ENCODE data around the gene MFGE8. TPM values are rescaled to one million over a fixed set of nuclear protein-coding genes. Genes with fewer than 3 reads are reported as not detected.

Gene MFGE8
- polyA plus RNA-seq, 12 donors: 89.2 to 842 (median 143) TPM

DNA sequence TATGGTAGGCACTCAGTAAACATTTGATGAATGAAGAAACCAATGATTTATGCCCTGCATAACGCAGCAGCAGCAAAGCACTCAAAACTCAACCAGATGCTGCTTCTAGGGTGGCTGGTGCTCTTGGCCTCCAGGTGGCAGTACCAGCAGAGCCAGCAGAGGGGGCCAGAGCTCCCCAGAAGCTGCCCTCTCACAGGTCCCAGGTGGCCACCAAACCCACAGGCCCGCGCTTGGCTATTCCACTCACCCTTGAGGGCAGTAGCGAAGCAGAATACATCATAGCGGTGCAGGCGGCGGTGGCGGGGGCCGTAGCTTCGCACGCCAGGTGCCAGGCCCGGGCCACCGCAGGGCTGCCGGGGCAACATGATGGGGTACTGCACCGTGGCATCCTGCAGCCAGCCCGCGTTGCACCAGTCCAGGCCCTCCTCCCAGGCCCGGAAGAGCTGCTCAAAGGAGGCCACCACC, 34.4 kb downstream of the MFGE8 start:
- no peak for DNase-seq

DNA sequence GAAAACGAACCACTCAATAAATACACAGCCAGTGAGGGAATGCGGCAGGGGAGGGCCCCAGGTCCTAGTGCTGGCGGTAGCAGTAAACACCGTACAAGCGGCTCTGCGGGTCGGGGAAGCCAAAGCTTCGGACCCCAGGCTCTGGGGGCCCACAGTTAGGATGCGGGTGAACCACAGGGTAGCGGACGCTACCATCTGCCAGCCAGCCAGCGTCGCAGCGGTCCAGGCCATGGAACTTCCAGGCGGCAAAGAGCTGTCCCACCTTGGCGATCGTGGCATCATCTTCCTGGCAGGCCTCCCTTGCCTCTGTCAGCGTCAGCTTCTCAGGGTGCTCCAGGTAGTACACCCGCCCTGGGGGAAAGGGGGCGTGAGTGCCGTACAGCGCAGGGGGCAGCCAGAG, 35.3 kb downstream of the MFGE8 start:
- no peak for DNase-seq

DNA sequence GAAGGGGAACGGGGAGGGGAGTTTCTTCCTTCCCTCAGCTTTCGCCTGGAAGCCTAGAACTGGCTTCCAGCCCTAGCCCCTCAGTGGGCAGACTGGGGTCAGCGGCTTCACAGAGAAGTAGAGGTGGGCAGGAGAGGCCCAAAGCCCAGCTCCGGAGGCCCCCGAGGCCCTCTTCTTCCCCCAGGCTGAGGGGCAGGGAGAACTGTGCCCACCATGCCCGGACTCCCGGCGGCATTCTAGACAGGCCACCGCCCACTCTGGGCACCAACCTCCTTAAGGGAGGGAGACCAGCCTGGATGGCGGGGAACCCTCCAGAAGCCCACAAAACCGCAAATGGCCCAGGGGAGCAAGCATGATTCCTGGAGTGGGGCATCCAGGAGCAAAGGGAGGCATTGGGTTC, 35.8 kb downstream of the MFGE8 start:
- no peak for DNase-seq

DNA sequence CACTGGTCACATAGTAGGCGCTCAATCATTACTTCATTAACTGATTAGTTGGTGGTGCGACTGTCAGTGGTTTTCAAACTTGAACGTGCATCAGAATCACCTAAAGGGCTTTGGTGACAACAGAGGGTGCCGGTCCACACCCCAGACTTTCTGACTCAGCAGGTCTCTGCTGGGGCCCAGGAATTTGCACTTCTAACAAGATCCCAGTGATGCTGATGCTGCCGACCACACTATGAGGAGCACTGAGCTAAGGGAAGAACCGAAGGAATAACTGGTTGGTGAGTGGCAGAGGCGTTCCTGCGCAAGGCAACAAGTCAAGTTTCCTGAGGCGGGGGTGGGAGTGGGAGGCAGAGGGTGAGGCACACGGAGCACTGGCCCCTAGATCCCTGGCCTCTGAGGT, 36.6 kb downstream of the MFGE8 start:
- no peak for DNase-seq

DNA sequence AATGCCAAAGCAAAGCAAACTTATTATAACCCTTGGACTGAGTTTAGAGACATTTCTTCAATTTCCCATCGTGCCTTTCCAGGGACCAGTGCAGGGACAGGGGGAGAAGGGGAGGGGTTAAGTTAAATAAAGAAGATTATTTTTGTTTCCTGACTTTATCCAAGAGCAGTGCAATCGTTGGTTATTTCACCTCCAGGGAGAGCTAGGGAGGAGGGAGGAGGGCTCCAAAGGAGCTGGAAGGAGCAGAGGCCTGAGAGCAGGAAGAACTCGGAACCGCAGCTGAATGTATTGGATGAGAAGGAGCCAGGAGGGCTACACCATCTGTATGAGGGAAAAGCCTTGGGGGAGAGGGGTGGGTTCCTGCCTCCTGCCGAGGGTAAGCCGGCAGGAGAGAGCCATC, 38.5 kb downstream of the MFGE8 start:
- no peak for DNase-seq

DNA sequence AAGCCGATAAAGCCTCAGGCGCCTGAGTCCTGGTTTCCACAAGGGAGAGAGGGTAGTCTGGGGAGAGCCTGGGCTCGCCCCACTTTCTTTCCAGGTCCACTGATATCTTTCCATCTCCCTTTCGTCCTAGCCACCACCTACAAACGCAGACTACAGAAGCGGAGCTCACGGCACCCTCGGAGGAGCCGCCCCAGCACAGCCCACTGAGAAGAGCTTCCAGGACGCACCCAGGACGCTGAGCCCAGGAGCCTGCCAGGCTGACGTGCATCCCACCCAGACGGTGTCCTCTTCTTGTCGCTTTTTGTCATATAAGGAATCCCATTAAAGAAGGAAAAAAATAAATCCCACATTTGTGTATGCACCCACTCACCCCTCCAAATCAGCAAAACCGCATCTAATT, 38.9 kb downstream of the MFGE8 start:
- no peak for DNase-seq

DNA sequence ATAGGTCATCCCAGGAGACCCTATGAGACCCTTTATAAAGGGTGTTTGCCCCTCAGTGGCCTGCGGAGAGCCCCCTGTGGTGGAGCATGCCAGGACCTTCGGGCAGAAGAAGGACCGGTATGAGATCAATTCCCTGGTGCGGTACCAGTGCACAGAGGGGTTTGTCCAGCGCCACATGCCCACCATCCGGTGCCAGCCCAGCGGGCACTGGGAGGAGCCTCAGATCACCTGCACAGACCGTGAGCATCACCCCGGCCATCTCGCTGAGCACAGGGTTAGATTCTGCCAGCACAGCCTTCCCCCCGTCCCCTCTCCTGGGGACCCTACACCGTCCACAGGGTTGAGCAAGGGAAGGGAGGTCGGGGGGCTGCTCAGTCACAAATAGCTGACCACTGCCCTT, 39.4 kb downstream of the MFGE8 start:
- DNase-seq: no peak

DNA sequence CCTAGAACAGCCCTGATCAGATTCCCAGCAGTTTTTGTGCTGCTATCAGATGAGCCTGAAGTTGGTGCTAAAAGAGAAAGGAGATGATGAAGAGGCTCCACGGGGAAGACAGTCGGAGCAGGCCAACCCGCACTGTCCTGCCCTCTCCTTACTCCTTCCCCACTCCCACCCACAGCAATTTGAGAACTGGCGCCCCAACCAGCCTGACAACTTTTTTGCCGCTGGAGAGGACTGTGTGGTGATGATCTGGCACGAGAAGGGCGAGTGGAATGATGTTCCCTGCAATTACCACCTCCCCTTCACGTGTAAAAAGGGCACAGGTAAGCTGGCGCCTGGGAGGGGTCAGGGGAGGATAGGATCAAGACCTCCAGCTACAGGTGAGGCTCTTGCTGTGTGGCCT, 40.5 kb downstream of the MFGE8 start:
- DNase-seq: no peak

DNA sequence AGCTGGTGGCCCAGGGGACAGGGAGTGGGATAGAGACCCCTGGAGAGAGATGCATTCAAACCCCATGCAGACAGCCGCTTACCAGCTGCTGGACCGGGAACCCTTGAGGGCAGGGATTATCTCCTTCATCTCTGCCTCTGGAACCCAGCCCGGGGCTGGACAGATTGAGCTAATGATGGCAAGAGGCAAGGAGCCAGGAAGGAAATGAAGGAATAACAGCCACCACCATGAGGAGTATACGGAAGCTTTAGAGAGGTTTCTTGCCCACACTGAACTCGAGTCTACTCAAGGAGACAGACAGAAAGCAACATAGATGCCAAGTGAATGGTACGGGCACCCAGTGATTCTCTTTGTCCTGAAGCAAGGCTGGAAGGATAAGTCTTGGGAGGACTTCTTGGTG, 41.1 kb downstream of the MFGE8 start:
- DNase-seq: no peak

DNA sequence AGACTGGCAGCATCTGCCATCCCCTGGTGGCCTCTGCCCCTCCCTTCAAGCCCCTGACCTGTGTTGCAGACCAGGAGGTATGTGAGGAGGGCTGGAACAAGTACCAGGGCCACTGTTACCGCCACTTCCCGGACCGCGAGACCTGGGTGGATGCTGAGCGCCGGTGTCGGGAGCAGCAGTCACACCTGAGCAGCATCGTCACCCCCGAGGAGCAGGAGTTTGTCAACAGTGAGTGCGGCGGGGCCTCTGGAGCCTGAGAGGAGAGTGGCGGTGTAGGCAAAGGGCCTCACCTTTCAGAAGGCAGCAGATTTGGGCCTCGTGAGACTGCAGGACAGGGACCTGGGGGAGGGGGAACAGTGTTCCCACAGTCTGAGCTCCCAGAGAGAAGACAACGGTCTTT, 41.9 kb downstream of the MFGE8 start:
- DNase-seq: no peak

DNA sequence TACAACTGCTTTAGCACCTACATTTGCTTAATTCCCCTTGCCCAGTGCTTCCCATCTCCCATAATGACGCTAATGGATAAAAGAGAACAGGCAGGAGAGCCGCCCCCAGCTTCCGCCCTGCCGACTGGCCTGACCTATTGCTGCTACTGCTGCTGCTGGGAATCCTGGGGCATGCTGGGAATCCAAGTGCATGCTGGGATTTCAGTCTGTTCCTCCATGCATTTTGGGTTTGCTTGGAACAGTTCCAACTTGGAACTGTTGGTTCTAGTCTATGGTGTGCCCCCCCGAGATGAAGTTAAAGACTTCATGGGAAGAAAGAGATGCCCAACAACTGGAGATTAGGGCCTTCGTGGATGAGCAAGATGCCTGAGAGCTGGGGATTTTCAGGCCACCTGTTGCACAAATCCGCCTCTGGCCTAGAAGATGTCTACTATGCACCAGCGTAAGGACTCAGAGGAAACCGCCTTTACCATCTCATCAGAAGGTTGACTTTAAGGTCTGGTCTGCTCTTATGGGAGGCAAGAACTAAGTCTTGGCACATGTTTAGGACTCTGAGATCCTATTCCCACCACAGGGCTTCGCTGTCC, 46.8 kb downstream of the MFGE8 start:
- no peak for DNase-seq

DNA sequence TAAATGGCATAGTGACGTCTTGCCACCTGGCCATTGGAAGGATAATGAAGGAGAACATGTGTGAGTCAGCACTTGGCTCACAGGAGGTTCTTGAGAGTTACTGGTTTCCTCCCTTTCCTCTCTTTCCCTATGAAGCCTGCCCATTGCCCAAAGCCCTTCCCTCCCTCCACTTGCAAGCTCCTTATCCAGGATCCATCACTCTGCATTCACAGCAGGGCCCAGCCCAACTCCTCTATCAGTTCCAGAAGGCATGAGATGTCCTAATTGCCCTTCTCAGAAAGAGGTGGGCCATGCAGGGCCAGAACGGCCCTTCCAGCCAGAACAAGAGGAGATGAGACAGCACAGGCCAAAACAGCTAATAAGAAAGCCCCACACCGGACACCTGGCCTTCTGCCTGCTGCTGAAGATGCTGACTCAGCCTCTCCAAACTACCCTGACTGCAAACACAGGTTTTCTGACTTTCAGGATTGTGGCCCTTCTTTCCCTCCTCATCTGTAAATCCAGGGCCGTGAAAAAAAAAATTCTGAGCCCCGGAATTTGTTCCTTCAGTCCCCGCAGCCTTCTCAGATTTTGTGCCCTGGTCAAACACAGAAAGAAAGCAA, 47.6 kb downstream of the MFGE8 start:
- DNase-seq: no peak

DNA sequence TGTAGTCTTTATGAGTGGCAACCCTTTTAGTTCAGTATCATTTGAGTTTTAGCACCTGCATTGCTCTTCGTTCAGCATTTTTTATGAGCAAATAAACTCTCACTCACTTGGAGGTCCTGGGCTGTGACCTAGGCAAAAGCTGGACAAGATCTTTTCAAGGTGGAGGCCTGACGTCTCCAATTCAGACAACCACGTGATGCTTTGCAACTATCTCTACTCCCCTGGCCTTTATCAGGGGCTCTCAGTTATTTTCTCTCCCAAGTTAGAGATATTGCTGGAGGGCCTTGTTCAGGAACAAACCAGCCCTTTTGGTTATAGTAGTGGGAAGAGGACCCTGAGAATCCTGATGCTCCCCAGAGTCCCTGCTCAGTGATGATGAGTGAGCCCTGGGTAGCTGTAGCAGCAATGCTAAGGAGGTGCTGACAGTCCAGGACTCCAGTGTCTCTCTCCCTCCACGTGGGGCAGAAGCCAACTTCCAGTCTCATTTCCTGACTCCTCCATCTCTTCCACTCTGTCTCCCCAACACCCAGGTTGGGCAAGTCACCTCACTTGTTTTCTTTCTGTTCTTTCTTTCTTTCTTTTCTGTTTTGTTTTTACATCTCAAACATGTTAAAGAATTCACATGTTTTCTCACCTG, 48.2 kb downstream of the MFGE8 start:
- DNase-seq: no peak

DNA sequence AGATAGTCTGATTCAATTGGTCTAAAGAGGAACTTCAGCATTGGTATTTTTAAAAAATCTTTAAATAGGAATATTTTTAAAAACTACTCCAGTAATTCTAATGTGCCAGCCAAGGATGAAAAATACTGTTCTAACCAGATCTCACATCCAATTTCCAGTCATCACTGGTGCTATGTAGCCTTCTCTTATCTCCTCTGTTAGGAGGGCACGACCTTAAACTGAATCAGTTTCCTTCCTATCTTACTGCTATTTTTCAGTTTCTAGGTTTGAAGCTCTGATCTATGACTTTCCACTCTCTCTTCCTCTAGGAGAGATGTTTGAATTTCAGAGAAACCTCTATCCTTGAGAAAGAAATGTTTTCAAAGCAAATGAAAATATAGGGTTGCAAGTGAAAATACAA, 49.8 kb downstream of the MFGE8 start:
- DNase-seq: no peak

DNA sequence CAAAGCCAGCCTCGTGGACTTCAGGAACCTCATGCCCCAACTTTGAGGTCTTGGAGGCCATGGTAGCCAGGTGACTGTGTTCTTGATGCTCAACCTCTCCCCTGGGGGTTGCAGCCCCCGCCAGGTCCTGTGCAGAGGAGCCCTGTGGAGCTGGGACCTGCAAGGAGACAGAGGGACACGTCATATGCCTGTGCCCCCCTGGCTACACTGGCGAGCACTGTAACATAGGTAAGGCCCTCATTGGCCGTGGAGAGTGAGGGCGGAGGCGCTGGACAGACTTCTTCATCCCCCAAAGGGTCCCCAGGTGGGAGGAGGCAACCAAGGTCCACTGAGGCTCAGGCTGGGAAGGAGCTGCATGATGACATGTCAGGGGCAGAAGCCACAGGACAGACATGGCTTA, 53.0 kb downstream of the MFGE8 start:
- DNase-seq: no peak

DNA sequence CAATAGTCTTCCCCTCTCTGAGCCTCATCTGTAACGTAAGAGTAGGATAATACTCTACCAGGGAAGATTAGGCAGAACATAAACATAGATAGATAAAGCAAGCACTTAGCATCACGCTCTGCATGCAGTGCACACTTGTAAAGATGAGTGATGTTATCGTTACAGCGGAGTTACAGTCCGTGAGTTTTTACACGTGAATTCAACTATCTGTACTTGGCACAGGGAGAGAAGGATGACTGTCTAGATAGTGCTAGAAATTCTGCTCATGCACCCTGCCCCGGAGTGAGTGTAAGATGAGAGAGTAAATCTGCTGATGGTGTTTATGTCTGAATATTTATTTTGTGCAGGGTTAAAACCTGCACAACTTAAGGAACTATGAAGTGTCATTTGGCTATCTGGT, 53.6 kb downstream of the MFGE8 start:
- DNase-seq: no peak

DNA sequence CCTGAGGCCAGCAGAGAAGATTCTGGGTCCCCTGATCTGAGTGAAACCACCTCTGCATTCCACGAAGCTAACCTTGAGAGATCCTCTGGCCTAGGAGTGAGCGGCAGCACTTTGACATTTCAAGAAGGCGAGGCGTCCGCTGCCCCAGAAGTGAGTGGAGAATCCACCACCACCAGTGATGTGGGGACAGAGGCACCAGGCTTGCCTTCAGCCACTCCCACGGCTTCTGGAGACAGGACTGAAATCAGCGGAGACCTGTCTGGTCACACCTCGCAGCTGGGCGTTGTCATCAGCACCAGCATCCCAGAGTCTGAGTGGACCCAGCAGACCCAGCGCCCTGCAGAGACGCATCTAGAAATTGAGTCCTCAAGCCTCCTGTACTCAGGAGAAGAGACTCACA, 54.2 kb downstream of the MFGE8 start:
- DNase-seq: no peak

DNA sequence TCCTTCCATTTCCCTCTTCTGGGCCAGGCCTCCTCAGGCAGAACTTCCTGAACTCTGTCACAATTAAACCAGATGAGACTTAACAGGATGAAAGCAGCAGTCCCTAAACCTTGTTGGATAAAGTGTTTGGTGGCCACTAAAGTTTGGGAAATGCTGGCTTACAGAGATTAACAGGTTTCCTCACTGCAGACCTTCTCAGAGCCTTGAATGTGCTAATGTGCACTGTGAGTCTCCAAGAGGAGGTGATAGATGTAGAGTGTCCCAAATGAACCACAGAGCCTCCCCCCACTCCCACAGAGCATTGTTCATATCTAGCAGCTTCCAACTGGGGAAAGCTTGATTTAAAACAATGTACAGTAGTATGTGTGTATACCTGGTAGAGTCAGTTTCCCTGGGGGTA, 60.7 kb downstream of the MFGE8 start:
- no peak for DNase-seq

DNA sequence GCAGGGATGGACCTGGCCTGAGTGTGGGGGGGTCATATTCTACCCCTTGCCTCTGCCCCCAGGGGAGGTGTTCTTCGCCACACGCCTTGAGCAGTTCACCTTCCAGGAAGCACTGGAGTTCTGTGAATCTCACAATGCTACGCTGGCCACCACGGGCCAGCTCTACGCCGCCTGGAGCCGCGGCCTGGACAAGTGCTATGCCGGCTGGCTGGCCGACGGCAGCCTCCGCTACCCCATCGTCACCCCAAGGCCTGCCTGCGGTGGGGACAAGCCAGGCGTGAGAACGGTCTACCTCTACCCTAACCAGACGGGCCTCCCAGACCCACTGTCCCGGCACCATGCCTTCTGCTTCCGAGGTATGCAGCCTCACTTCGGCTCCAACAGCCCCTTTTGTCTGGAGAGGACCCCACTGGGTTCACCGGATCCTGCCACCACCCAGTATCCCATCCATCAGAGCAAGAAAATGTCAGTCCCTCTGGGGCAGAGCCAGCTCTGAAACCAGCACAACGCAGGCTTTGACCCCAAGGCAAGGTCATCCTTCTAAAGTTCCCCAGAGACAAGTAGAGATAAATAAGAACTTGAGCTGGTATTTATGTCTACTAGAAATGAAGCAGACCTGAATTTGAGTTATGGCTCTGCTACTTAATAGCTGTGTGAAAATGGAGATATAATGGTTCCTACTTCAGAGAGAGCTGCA, 63.7 kb downstream of the MFGE8 start:
- no peak for DNase-seq
